Measurements from ENCODE around the gene FAHD2B.
"Not testable (repeated sequence)": the region's sequence is repeated elsewhere in the genome, so short reads cannot be mapped to it uniquely, and the experiment has no call there.

FAHD2B gene, protein sequence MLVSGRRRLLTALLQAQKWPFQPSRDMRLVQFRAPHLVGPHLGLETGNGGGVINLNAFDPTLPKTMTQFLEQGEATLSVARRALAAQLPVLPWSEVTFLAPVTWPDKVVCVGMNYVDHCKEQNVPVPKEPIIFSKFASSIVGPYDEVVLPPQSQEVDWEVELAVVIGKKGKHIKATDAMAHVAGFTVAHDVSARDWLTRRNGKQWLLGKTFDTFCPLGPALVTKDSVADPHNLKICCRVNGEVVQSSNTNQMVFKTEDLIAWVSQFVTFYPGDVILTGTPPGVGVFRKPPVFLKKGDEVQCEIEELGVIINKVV

DNA sequence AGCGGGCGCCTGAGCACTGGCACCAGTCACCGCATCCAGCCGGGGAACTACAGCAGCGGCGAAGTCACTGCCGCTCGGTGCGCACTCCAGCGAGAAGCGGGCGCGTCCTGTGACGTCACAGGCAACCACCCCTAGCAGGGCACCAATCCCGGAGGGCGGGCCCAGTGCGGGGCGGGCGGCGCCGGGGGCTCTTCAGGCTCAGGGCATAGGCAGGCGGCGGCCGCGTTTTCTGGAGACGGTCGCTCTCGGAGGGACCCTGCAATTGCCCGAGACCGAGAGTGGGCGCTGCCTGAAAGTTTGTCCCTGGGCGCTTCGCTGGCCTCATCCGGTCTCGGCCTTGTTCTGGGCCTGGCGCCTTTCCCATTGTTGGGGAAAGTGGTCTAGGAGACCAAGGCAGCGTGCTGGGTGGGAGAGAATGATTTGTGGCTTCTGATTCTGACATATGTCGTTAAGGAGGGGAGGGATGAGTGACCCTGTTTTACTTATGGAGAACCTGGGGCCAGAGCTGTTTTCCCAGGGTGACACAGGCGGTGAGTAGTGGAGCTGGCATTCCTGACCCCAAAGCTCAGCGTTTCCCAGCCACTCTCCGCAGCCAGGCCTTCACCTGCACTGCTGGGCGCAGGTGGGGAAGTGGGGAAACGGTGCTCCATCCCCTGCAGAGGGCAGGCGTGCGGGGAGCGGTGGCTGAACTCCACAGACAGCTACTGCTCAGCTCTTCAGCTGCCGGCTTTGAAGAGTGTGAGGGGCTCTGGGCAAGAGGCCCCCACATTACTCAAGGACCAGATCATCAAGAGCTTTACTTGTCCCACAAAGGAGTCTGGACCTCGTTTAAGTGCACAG, at the start of gene FAHD2B:
Gene FAHD2B, minus strand, starts transcription at position 111 of the 840 bp plus-strand sequence. CDS start 3,176 bp downstream, outside the sequence.
- peak; percentile 78 for DNase-seq (ENCODE audit: low read depth)

DNA sequence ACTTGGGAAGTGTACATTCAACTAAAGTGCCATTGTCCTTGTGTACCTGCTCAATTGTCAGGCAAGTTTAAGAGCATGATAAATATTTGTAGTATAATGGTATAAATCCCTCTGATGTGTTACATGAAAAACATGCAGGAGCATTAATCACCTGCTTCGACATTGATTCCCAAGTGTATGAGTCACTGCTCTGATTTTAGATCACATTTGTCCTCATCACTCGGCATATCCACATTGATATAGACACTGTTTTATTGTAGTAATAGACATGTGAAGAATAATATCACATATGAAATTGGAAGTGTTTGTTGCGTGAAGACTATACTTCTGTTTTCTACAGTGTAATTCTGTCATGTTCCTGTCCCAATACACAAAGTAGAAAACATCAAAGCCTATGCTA, 49.3 kb upstream of the FAHD2B start:
- not testable (repeated sequence) for DNase-seq (ENCODE audit: low read depth)

DNA sequence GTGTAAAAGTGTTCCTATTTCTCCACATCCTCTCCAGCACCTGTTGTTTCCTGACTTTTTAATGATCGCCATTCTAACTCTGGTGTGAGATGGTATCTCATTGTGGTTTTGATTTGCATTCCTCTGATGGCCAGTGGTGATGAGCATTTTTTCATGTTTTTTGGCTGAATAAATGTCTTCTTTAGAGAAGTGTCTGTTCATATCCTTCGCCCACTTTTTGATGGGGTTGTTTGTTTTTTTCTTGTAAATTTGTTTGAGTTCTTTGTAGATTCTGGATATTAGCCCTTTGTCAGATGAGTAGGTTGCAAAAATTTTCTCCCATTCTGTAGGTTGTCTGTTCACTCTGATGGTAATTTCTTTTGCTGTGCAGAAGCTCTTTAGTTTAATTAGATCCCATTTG, 34.4 kb upstream of the FAHD2B start:
- DNase-seq (ENCODE audit: low read depth) = not testable (repeated sequence)

DNA sequence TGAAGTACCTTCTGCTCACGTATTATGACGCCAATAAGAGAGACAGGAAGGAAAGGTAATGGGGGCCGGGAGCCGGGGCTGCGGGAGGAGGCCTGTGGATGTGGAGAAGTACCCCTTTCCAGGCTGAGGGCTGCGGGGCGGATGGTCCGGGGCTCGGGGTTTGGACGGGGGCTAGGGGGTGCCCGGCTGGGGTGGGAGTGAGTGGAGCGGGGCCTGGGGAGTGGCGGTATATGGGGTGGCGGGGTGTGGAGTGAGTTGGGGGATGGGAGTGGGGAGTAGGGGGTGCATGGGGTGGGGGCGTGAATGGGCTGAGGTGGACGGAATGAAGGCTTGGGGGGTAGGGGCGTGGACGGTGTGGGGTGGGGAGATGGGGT, 19.2 kb upstream of the FAHD2B start:
- not testable (repeated sequence) for DNase-seq (ENCODE audit: low read depth)

DNA sequence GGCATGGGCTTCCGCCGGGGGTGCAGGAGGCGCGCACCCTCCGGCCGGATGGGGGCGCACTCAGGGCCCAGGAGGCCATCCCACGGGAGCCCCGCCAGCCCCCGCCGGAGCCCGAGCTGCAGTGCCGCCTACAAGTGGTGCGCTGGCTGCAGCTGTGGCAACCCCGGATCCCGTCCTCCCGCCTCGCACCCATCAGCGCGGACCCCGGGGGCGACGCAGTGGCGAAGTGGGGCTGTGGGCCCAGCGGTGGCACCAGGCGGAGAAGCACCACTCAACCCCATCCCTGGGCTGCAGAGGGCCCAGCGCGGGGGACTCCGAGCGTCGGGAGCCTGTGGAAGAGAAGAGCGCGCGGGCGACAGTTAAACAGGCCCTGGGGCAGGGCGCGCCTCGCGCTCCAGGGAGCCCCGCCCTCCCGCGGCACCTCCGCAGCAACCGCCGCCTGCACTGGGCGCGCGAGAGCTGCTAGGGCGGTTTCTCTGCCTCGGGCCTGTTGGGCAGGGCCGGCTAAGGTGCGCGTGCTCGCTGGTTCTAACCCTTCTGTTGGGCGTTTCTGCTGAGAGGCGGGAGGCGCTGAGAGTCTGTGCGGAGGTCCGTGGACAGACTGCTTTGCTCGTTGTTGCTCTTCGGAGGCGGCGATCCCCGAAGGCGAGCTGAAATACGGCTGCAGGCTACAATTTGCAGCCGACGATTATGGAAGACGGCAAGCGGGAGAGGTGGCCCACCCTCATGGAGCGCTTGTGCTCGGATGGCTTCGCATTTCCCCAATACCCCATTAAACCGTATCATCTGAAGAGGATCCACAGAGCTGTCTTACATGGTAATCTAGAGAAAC, 18.6 kb upstream of the FAHD2B start, which contains the start of gene ANKRD36:
Gene ANKRD36, plus strand, starts transcription at position 104 of the 832 bp plus-strand sequence. Its CDS starts 587 bp downstream, at position 691.
- peak; percentile 71 for DNase-seq (ENCODE audit: low read depth)

DNA sequence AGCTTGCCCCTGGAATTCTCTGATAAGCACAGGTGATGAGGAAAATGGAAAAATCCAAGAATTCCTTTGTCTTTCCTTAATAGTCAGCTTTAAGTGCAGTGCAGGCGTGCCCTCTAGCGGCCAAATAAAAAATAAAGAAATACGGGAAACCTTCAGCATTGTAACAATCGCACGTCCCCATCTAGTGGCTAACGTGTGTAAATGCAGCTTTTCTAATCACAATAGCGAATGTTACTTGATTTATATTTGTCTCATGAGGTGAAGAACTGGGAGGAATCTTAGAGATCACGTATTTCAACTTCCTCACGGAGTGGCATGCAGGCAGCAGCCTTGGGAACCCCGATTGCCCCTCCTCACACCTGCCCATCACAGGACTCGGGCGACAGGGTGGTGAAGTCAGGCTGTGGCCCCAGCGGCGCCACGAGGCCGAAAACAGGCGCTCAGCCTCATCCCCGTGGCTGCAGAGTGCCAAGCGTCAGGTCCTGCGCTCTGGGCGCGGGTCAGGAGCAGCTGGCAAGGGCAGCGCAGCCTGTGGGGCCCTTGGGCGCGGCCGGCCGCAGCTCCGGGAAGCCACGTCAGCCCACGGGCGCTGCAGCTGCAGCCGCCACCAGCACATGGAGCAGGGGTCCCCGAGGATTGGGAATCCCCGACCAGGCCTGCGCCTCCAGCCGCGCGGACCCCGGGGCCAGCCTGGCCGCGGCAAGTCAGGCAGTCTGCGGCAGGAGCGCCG, 17.8 kb upstream of the FAHD2B start:
- DNase-seq (ENCODE audit: low read depth) = peak; percentile 37

DNA sequence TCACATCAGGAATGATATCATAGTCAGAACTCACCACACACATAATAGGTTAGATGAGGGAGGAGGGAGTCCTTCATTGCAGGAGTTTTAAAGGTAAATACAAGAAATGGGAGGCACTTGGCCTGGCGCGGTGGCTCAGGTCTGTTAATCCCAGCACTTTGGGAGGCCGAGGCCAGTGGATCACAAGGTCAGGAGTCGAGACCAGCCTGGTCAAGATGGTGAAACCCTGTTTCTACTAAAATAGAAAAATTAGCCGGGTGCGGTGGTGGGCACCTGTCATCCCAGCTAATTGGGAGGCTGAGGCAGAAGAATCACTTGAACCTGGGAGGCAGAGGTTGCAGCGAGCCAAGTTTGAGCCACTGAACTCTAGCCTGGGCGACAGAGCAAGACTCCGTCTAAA, 16.6 kb upstream of the FAHD2B start:
- DNase-seq (ENCODE audit: low read depth) = not testable (repeated sequence)

DNA sequence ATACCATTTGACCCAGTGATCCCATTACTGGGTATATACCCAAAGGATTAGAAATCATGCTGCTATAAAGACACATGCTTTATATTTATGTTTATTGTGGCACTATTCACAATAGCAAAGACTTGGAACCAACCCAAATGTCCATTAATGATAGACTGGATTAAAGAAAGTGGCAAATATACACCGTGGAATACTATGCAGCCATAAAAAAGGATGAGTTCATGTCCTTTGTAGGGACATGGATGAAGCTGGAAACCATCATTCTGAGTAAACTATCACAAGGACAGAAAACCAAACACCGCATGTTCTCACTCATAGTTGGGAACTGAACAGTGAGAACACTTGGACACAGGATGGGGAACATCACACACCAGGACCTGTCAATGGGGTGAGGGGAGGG, 12.2 kb upstream of the FAHD2B start:
- not testable (repeated sequence) for DNase-seq (ENCODE audit: low read depth)

DNA sequence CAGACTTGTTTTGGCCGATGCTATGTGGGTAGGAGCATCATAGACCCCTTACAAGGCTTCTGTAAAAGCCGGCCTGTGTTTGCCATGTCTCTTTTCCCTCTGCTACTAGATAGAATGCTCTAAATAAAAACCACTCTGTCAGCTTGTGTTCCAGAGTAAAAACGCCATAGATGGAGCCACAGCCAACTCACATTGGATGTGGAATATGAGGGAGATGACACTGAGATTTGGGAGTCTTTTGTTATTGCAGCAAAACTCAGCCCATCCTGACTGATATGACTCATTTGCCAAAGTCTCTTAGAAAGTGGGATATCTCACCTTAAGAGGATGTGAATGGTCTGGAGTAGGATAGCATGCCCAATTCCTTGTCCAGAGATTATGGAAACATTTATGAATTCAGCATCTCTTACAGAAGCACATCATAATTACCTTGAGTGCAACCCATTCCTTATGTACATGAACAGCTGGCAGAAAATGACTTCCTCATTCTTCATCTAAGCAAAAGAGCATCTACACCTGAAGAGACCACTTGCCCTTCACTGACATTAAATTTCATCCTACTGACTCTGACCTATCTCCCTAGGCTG, 4.2 kb upstream of the FAHD2B start:
- DNase-seq (ENCODE audit: low read depth) = not testable (repeated sequence)

DNA sequence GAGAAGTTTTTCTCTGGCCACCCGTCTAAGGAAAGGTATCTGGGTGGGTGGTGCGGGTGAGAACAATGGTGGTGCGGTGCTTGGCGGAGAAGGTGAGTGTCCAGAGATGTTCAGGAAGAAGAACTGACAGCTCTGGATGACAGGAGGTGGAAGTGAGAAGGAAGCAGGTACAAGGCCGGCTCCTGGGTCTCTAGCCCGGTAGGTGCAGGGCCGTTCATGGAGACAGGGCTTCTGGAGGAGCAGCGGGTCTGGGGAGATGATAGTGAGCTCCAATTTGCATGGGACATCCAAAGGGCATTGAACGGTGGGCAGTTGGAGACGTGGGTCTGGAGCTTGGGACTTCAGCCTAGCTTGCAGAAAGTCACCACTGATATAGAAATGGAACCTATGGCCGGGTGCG, 979 bp upstream of the FAHD2B start:
- DNase-seq (ENCODE audit: low read depth) = no peak

DNA sequence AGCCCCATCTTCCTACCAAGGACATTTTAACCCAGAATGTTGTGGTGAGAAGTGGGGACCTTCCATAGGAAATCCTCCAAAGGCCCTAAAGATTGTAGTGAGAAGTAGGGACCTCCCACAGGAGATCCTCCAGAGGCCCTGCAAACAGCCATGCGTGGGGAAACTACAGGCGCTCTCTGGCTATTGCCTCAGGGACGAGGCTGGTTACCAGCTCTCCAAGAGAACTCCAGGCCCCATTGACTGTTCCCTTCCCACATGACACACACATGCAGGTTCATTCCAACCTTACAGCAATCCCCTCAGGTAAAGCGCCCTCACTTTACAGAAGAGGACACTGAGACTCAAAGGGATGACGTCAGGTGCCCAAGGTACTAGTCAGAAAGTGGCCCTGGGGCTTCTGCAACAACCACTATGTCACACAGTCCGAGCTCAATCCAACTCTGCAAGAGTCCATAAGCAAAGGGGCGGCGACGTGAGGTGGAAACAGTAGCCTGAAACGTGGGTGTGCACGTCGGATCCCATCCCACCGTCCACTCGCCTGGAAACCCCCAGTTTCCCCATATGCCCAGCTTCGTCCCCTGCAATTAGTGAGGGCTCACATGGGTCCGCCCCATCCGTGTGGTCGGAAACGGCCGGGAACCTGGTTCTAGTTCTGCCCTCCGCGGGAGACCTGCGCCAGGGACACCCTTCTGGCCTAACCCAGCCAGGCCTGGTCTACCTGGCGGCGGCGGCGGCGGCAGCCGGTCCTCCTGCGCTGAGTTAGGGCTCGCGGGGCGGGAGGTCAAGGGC, 505 bp downstream of the FAHD2B start:
- not testable (repeated sequence) for DNase-seq (ENCODE audit: low read depth)

DNA sequence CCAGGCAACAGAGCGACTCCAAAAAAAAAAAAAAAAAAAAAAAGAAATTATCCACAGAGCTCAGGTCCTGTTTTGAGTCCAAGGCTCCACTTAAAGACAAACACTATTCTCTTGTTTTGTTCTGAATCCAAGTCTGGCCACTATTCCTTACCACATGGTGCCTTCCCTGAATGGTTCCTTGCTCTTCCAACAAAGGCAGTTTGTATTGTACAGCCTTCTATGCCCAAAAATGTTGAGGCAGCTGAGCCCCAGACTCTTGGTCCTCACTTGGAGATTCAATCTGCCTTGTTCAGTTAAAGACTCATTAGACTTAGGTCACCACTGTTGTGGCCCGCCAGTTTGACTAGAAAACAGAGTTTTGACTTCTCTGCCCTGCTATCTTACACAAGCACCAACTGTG, 1.7 kb downstream of the FAHD2B start:
- DNase-seq (ENCODE audit: low read depth) = not testable (repeated sequence)

DNA sequence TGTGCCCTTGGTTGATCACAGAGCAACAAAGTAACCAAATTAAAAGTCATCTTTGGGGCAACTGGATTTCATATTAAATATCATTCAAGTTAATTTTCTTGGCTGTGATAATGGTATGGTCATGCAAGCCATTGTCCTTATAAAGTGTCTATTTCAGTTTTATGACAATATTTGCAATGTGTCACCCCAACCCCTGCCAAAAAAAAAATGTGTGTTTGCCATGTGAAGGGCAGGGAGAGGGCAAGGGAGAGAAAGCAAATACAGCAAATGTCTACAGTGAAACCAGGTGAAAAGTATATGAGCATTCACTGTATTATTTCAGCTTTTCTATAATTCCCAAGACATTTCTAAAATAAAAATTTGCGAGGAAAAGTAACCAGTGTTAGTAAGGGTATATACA, 6.0 kb downstream of the FAHD2B start:
- not testable (repeated sequence) for DNase-seq (ENCODE audit: low read depth)

DNA sequence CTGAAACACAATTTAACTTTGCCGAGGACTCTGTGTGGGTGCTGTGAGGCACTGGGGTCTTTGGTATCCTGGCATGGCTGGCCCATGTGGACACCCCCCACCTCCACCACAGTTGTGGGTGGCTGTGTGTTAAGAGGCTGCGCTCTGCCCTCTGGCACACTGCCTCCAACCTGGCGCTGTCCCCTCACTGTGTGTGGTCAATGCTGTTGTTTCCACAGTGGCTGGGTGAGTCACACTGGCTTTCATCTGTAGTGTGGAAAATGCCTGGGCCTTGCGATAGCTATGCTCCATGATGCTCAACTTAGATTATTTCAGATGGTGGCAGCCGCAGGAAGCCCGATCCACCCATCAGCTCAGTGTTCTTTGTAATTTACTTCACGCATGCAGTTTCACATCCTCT, 9.6 kb downstream of the FAHD2B start:
- not testable (repeated sequence) for DNase-seq (ENCODE audit: low read depth)

DNA sequence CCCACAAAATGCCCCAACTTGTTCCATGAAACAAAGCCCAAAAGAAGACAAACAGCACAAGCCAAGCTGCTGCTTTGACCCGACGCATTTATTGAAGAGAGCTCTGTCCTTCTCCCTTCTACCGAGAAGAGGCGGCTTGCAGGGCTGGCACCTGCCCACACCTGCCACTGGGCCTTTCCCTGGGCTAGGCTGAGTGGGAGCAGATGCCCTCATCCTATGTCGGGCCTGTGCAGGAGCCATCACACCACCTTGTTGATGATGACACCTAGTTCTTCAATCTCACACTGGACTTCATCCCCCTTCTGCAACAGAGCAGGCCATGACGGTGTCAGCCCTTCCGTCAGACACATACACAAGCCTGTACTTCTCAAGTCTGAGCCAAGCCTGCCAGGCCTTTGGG, 11.2 kb downstream of the FAHD2B start:
- DNase-seq (ENCODE audit: low read depth) = not testable (repeated sequence)

DNA sequence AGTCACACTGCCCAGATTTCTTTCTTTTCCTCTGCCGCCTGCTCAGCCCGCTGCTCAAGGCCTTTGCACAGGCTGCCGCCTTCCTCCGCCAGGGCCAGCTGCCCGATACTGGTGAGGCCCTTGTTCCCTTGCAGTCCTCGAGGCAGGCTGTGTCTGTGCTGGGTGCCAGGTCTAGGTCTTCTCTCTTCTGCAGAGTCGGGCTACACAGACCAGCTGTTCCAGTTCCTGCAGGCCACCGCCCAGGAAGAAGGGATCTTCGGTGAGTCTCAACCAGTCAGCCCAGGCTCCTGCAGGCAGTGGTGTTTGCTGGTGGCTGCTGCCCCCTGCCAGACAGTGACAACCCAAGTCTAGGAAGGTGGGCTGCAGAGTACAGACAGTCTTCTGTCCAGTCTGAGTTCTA, 12.5 kb downstream of the FAHD2B start:
- DNase-seq (ENCODE audit: low read depth) = not testable (repeated sequence)

DNA sequence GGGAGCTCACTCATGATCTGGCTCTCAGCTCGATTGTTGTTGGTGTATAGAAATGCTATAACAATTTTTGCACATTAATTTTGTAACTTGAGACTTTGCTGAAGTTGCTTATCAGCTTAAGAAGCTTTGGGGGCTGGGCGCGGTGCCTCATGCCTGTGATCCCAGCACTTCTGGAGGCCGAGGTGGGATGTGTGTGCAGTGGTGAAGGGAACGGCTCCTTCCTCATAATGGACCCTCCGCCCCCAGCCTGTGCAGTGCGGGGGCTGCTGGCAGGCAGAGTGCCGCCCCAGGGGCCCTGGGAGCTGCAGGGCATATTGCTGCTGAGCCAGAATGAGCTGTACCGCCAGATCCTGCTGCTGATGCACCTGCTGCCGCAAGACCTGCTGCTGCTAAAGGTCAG, 13.8 kb downstream of the FAHD2B start:
- DNase-seq (ENCODE audit: low read depth) = not testable (repeated sequence)

DNA sequence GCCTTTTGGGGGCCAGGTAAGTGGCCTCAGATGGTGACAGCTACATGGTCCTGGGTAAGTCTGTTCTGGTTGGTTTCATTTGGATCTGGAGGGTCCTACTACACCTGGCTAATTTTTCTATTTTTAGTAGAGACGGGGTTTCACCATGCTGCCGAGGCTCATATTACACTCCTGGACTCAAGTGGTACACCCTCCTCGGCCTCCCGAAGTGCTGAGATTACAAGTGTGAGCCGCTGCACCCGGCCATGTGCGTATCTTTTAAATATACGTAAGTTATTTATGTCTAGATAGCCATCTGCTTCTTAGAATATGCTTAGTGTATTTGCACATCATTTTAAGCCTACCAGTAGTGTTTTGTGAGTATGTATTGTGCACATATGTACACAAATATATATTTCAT, 17.5 kb downstream of the FAHD2B start:
- not testable (repeated sequence) for DNase-seq (ENCODE audit: low read depth)

DNA sequence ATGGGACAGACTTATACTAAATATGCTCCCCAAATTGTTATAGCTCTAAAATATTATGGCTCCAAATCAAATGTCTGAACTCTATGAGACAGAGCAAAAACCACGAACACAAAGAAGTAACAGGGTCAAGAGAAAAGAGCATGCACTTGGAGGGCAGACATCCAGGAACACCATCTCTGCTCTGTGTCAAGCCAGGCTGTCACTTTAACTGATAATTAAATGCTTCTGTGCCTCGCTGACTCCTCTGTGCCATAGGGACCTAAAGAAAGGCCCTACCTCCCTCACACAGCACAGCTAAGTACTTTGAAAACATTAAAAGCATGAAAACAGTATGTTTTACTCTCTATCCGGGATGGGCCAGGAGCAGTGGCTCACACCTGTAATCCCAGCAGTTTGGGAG, 23.8 kb downstream of the FAHD2B start:
- not testable (repeated sequence) for DNase-seq (ENCODE audit: low read depth)

DNA sequence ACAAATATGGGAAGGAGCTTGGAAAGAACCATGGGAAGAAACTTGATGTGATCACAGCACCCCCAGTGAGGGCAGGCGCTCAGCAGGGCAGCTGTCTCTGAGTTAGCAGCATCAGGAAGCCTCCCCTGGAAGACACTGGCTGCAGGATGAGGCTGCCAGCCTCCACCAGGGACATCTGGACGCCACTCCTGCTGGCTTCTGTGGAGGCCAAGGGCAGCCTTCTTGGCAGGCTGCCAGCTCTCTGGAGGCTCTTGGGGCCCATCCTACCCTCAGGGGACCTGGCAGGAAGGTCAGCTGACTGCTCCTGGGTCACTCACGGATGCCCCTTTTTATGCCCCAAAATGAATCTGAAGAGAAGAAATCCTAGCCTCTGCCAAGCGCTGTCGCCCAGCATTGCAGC, 26.0 kb downstream of the FAHD2B start:
- DNase-seq (ENCODE audit: low read depth) = not testable (repeated sequence)

Measured in activated T-cell treated with anti-CD3 and anti-CD28 coated beads for 1 hour (primary cell).